D721Med (cell line): ENCODE data around the gene UST.

Experiments used
- DNase-seq: peaks from one replicate; pipeline ENCODE4 v3.0.0; 2011; ENCODE audit warnings: low spot score; ENCODE audit not compliant: insufficient read length
- FAIRE-seq: peaks from 2 replicates; lab custom pipeline; 2011; peaks lifted over from hg19 to GRCh38; lab: Jason Lieb, UNC
- CTCF ChIP-seq: IDR thresholded peaks from 2 replicates; pipeline ENCODE4 v1.5.1; 2012; ENCODE audit warnings: mild to moderate bottlenecking, control low read depth; ENCODE audit not compliant: insufficient read depth; ENCODE audit errors: missing control alignments

Gene UST

GRCh38 chr6:148985499-148985898, 238.7 kb downstream of the UST start:
- no peak for TF ChIP-seq CTCF

GRCh38 chr6:148986608-148987007, 239.8 kb downstream of the UST start:
- FAIRE-seq, result no peak
- TF ChIP-seq CTCF, result no peak
- DNase-seq, result no peak

More at GRCh38 chr6:148985499-148985898, 238.7 kb downstream of the UST start:
- FAIRE-seq (no peak), DNase-seq (no peak)

DNA sequence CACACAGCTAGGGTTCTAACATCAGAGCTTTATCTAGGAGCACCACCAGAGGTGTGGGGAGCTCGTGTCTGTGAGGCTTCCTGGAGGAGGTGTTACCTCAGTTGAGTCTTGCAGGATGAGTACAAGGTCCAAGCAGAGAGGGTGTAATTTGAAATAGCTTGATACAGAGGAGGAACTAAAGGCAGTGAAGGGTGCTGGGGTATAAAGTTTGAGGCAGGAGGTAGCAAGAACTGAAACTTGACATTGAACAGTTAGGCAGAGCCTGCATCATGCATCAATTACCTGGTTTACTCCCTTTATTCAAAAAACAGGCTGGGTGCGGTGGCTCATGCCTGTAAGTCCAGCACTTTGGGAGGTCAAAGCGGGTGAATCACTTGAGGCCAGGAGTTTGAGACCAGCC, 241.2 kb downstream of the UST start:
- TF ChIP-seq CTCF, result no peak
- no peak for FAIRE-seq
- DNase-seq, result no peak

DNA sequence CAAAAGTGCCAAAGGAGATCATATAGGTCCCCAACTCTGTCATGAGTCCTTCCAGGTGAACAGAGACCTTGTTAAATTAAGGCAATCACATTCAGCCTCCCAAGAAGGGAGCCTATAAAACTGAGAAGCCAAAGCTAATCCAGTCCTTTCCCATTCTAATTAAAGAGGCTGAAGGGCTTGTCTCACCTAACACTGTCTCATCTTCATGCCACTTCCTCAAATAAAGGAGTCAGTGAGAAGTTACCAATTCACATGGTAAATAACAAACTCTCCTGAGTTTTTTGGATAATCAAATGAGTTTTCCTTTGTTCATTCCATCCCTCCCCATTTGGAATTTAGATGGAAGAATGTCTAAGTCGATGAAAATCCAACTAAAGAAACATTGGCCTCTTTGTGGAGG, 242.8 kb downstream of the UST start:
- DNase-seq (no peak), FAIRE-seq (no peak)
- no peak for TF ChIP-seq CTCF

- DNase-seq (no peak), FAIRE-seq (no peak)
- TF ChIP-seq CTCF, result no peak
Observed at GRCh38 chr6:148990403-148990802, 243.6 kb downstream of the UST start.

DNA sequence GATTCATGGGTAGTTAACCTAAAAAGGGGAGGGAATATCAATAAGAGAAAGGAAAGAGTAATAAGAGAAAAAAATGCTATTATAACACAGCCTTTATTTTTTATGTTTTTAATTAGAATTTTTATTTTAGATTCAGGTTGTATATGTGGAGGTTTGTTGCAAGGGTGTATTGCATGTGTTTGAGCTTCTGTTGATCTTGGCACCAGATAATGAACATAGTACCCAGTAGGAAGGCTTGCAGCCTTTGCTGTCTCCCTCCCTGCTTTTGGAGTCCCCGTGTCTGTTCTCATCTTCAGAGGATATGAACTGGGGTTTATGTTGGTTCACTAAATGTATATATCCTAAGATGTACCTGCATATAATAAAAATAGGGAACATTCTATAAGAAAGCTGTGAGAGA, 250.0 kb downstream of the UST start:
- FAIRE-seq, result no peak
- no peak for DNase-seq
- no peak for TF ChIP-seq CTCF

GRCh38 chr6:148997865-148998264, 251.0 kb downstream of the UST start:
- no peak for DNase-seq
- FAIRE-seq, result no peak
- no peak for TF ChIP-seq CTCF
